Measurements from ENCODE around the gene ADORA1.
A peak's percentile ranks its signal among the peaks of the same experiment; 100 is the strongest.

The ADORA1 gene

GRCh38 chr1:203146537-203146936 is 19.0 kb downstream of the ADORA1 start:
- TF ChIP-seq EZH2phosphoT487 (IDR thresholded peaks at IDR 0.05; ENCODE audit: low read length): no peak
- TF ChIP-seq, protein P1, sequence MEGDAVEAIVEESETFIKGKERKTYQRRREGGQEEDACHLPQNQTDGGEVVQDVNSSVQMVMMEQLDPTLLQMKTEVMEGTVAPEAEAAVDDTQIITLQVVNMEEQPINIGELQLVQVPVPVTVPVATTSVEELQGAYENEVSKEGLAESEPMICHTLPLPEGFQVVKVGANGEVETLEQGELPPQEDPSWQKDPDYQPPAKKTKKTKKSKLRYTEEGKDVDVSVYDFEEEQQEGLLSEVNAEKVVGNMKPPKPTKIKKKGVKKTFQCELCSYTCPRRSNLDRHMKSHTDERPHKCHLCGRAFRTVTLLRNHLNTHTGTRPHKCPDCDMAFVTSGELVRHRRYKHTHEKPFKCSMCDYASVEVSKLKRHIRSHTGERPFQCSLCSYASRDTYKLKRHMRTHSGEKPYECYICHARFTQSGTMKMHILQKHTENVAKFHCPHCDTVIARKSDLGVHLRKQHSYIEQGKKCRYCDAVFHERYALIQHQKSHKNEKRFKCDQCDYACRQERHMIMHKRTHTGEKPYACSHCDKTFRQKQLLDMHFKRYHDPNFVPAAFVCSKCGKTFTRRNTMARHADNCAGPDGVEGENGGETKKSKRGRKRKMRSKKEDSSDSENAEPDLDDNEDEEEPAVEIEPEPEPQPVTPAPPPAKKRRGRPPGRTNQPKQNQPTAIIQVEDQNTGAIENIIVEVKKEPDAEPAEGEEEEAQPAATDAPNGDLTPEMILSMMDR (IDR thresholded peaks at IDR 0.05; ENCODE audit: low read length): no peak
- no peak for TF ChIP-seq EZH2 (optimal IDR thresholded peaks at IDR 0.05; ENCODE audit: low read depth, low read length)
- Histone ChIP-seq H3K4me1 (ENCODE audit: low read length) (no peaks in the 10 kb centered on the region), H2AFZ (ENCODE audit: low read length) (no peak overlapping the region), H3K27ac (ENCODE audit: low read length) (no peak overlapping the region), H3K36me3 (replicated peaks; ENCODE audit: insufficient read depth, low read length) (no peaks in the 10 kb centered on the region), H3K4me3 (ENCODE audit: low read length) (no peak overlapping the region), H3K79me2 (ENCODE audit: low read length) (no peaks in the 10 kb centered on the region), H3K27me3 (replicated peaks; ENCODE audit: insufficient read depth, low read length) (no peaks in the 10 kb centered on the region), H3F3A (ENCODE audit: insufficient read depth, low read length) (no peaks in the 10 kb centered on the region), H3K9ac (ENCODE audit: low read length) (no peak overlapping the region), H3K9me3 (replicated peaks; ENCODE audit: insufficient read depth, low read length) (no peaks in the 10 kb centered on the region), H3K9me2 (replicated peaks; ENCODE audit: insufficient read depth, low read length) (no peaks in the 10 kb centered on the region), H4K20me1 (ENCODE audit: insufficient read depth, low read length) (no peaks in the 10 kb centered on the region), H3K4me2 (ENCODE audit: low read depth, low read length) (no peak overlapping the region)
- no peak for DNase-seq

- H3K27ac ChIP-seq (ENCODE audit: low read length): no peak overlapping the region
- no peak for DNase-seq
- H3F3A ChIP-seq (ENCODE audit: insufficient read depth, low read length): no peaks in the 10 kb centered on the region
- no peaks in the 10 kb centered on the region for H3K27me3 ChIP-seq (replicated peaks; ENCODE audit: insufficient read depth, low read length)
- no peaks in the 10 kb centered on the region for H3K4me1 ChIP-seq (ENCODE audit: low read length)
- H3K4me2 ChIP-seq (ENCODE audit: low read depth, low read length): no peak overlapping the region
- no peak for TF ChIP-seq EZH2 (optimal IDR thresholded peaks at IDR 0.05; ENCODE audit: low read depth, low read length)
- TF ChIP-seq EZH2phosphoT487 (IDR thresholded peaks at IDR 0.05; ENCODE audit: low read length): no peak
- TF ChIP-seq, protein P1 (IDR thresholded peaks at IDR 0.05; ENCODE audit: low read length): no peak
- H3K79me2 ChIP-seq (ENCODE audit: low read length): no peaks in the 10 kb centered on the region
- H3K9ac ChIP-seq (ENCODE audit: low read length): no peak overlapping the region
- H3K9me2 ChIP-seq (replicated peaks; ENCODE audit: insufficient read depth, low read length): no peaks in the 10 kb centered on the region
- no peak overlapping the region for H2AFZ ChIP-seq (ENCODE audit: low read length)
- no peaks in the 10 kb centered on the region for H4K20me1 ChIP-seq (ENCODE audit: insufficient read depth, low read length)
- H3K36me3 ChIP-seq (replicated peaks; ENCODE audit: insufficient read depth, low read length): no peaks in the 10 kb centered on the region
- H3K4me3 ChIP-seq (ENCODE audit: low read length): no peak overlapping the region
- H3K9me3 ChIP-seq (replicated peaks; ENCODE audit: insufficient read depth, low read length): no peaks in the 10 kb centered on the region
Measured at GRCh38 chr1:203147376-203147775, 19.9 kb downstream of the ADORA1 start.

DNA sequence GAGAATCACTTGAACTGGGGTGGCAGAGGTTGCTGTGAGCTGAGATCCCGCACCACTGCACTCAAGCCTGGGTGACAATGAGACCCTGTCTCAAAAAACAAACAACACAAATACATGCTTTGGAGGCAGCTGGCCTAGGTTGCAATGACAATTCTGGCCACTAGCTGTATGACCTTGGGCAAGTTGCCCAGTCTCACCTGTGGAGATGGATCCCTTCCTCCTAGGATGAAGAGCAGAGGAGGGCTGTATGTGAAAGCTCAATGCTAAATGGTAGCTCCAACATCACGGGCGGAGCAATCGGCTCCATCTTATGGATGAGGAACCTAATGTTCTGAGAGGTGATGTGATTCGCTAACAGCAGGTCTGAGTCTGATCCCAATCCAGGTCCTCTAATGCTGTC is 20.6 kb downstream of the ADORA1 start:
- peak; percentile 14 for DNase-seq

More for the DNA sequence above, 20.6 kb downstream of the ADORA1 start:
- no peaks in the 10 kb centered on the region for H3K27me3 ChIP-seq (replicated peaks; ENCODE audit: insufficient read depth, low read length)
- H3K4me1 ChIP-seq (ENCODE audit: low read length): no peaks in the 10 kb centered on the region
- H3K9me3 ChIP-seq (replicated peaks; ENCODE audit: insufficient read depth, low read length): no peaks in the 10 kb centered on the region
- no peak overlapping the region for H2AFZ ChIP-seq (ENCODE audit: low read length)
- H3K9me2 ChIP-seq (replicated peaks; ENCODE audit: insufficient read depth, low read length): no peaks in the 10 kb centered on the region
- H3K4me3 ChIP-seq (ENCODE audit: low read length): no peak overlapping the region
- no peaks in the 10 kb centered on the region for H3F3A ChIP-seq (ENCODE audit: insufficient read depth, low read length)
- H3K9ac ChIP-seq (ENCODE audit: low read length): no peak overlapping the region
- H3K4me2 ChIP-seq (ENCODE audit: low read depth, low read length): no peak overlapping the region
- H4K20me1 ChIP-seq (ENCODE audit: insufficient read depth, low read length): no peaks in the 10 kb centered on the region
- H3K36me3 ChIP-seq (replicated peaks; ENCODE audit: insufficient read depth, low read length): no peaks in the 10 kb centered on the region
- TF ChIP-seq, protein P1 (IDR thresholded peaks at IDR 0.05; ENCODE audit: low read length): peak; percentile 53
- TF ChIP-seq EZH2phosphoT487 (IDR thresholded peaks at IDR 0.05; ENCODE audit: low read length): no peak
- no peaks in the 10 kb centered on the region for H3K79me2 ChIP-seq (ENCODE audit: low read length)
- no peak overlapping the region for H3K27ac ChIP-seq (ENCODE audit: low read length)

Data from MM.1S (cell line).